SK-N-SH (cell line): ENCODE results near the gene PRKG1. TPM values are rescaled to one million over a fixed set of nuclear protein-coding genes. Genes with fewer than 3 reads are reported as not detected.

Experiments
- CTCF ChIA-PET: fragments of 300-600, 350-600 bp; formaldehyde crosslinking; extraction: SDS; loops from one replicate; lab custom pipeline; 2021; lab: Yijun Ruan, JAX
- POLR2A ChIA-PET: fragments of 350-600 bp; sonication (Branson Sonifier 250); formaldehyde crosslinking; extraction: SDS; loops from one replicate; lab custom pipeline; 2020; ENCODE audit warnings: antibody characterized with exemption, inconsistent platforms; lab: Yijun Ruan, JAX
- DNase-seq: peaks from one replicate; pipeline ENCODE4 v3.0.0; 2012
- H2AFZ ChIP-seq: fragments of 200-600 bp; sonication (generic); 2 replicates; pipeline ENCODE4 v1.8.1; 2016; ENCODE audit warnings: antibody characterized with exemption, mild to moderate bottlenecking, low read depth
- H3F3A ChIP-seq: fragments of 200-600 bp; sonication (generic); replicated peaks from 2 replicates; pipeline ENCODE3; 2016; ENCODE audit warnings: antibody characterized with exemption, mild to moderate bottlenecking; ENCODE audit not compliant: insufficient read depth
- H3K27ac ChIP-seq, 2 experiments: fragments of 200-500 bp in 1 of 2; fragments of 200-600 bp in 1 of 2; sonication (Bioruptor generic) in 1 of 2; sonication (generic), shearing (Covaris generic) in 1 of 2; 2 replicates each; pipeline versions ENCODE4 v1.5.1 to v1.6.1; 2014 to 2016; ENCODE audit warnings: low read depth in 2 of 2, inconsistent platforms in 1 of 2, low read length in 1 of 2, mild to moderate bottlenecking in 1 of 2, mixed read lengths in 1 of 2
- H3K27me3 ChIP-seq: fragments of 200-600 bp; sonication (generic), shearing (Covaris generic); 2 replicates; pipeline ENCODE4 v1.6.1; 2016; ENCODE audit warnings: mixed run types; ENCODE audit not compliant: insufficient read depth
- H3K36me3 ChIP-seq, 2 experiments: fragments of 200-500 bp in 1 of 2; fragments of 200-600 bp in 1 of 2; sonication (Bioruptor generic) in 1 of 2; sonication (generic) in 1 of 2; replicated peaks in 1 of 2; 2 replicates each; pipeline versions ENCODE3 to v1.5.1; 2014 to 2016; ENCODE audit warnings: low read length in 1 of 2, mild to moderate bottlenecking in 1 of 2; ENCODE audit not compliant: insufficient read depth in 2 of 2, control insufficient read depth in 1 of 2
- H3K4me1 ChIP-seq, 2 experiments: fragments of 200-500 bp in 1 of 2; fragments of 200-600 bp in 1 of 2; sonication (Bioruptor generic) in 1 of 2; sonication (generic), shearing (Covaris generic) in 1 of 2; 2 replicates each; pipeline versions ENCODE4 v1.5.1 to v1.6.1; 2014 to 2016; ENCODE audit warnings: low read depth in 1 of 2, low read length in 1 of 2, mixed run types in 1 of 2; ENCODE audit not compliant: insufficient read depth in 2 of 2, control insufficient read depth in 1 of 2
- H3K4me2 ChIP-seq: fragments of 200-600 bp; sonication (generic), shearing (Covaris generic); 2 replicates; pipeline ENCODE4 v1.6.1; 2017; ENCODE audit warnings: mixed run types
- H3K4me3 ChIP-seq, 2 experiments: fragments of 200-500 bp in 1 of 2; fragments of 200-600 bp in 1 of 2; sonication (Bioruptor generic) in 1 of 2; sonication (generic), shearing (Covaris generic) in 1 of 2; 2 replicates each; pipeline versions ENCODE4 v1.5.1 to v1.8.1; 2014 to 2016; ENCODE audit warnings: low read depth in 2 of 2, inconsistent platforms in 1 of 2, low read length in 1 of 2, mild to moderate bottlenecking in 1 of 2, mixed read lengths in 1 of 2, moderate library complexity in 1 of 2
- H3K79me2 ChIP-seq: fragments of 200-600 bp; sonication (generic); 2 replicates; pipeline ENCODE4 v1.8.1; 2017; ENCODE audit warnings: mild to moderate bottlenecking; ENCODE audit not compliant: insufficient read depth
- H3K9ac ChIP-seq: fragments of 200-600 bp; sonication (generic); 2 replicates; pipeline ENCODE4 v1.6.1; 2017; ENCODE audit warnings: mixed run types
- H3K9me2 ChIP-seq: fragments of 200-600 bp; sonication (generic); 2 replicates; pipeline ENCODE4 v1.6.1; 2017; ENCODE audit warnings: mixed run types
- H3K9me3 ChIP-seq: fragments of 200-600 bp; sonication (generic); 2 replicates; pipeline ENCODE4 v1.6.1; 2017; ENCODE audit warnings: mixed run types, mild to moderate bottlenecking, moderate library complexity
- H4K20me1 ChIP-seq: fragments of 200-600 bp; sonication (generic); 2 replicates; pipeline ENCODE4 v1.6.1; 2017; ENCODE audit warnings: mild to moderate bottlenecking, mixed run types; ENCODE audit not compliant: insufficient read depth
- CTCF ChIP-seq: fragments of 200-600 bp; sonication (generic); IDR thresholded peaks from 2 replicates; pipeline ENCODE4 v1.6.1; 2017; ENCODE audit warnings: antibody characterized with exemption, mild to moderate bottlenecking, moderate library complexity
- EP300 ChIP-seq, 2 experiments: IDR thresholded peaks; 2 replicates each; pipeline versions ENCODE4 v1.4.0 to v1.6.1; 2012; ENCODE audit warnings: borderline replicate concordance in 1 of 2, low read depth in 1 of 2, low read length in 1 of 2
- FOSL2 ChIP-seq: IDR thresholded peaks from 2 replicates; pipeline ENCODE4 v1.4.0; 2012; ENCODE audit warnings: low read depth, mild to moderate bottlenecking, moderate library complexity, borderline replicate concordance
- GABPA ChIP-seq: IDR thresholded peaks from 2 replicates; pipeline ENCODE4 v1.4.0; 2012; ENCODE audit warnings: low read depth, mild to moderate bottlenecking
- GATA2 ChIP-seq: sonication (generic); formaldehyde crosslinking; IDR thresholded peaks from 2 replicates; pipeline ENCODE4 v1.5.0; 2020; ENCODE audit warnings: mild to moderate bottlenecking, missing genetic modification reagents
- IRF3 ChIP-seq: fragments of 150-350 bp; IDR thresholded peaks from 2 replicates; pipeline ENCODE4 v1.6.1; 2016; ENCODE audit warnings: mild to moderate bottlenecking, low read depth, low read length
- JUND ChIP-seq: IDR thresholded peaks from 2 replicates; pipeline ENCODE4 v1.4.0; 2012
- MEF2A ChIP-seq: IDR thresholded peaks from 2 replicates; pipeline ENCODE4 v1.4.0; 2012; ENCODE audit warnings: low read depth, borderline replicate concordance
- RCOR1 ChIP-seq: fragments of 150-350 bp; IDR thresholded peaks from 2 replicates; pipeline ENCODE4 v1.6.1; 2017; ENCODE audit warnings: antibody characterized with exemption, low read length
- RFX5 ChIP-seq: IDR thresholded peaks from 2 replicates; pipeline ENCODE4 v1.6.1; 2012; ENCODE audit warnings: mild to moderate bottlenecking, improper control_type of control experiment, low read length
- SIN3A ChIP-seq: IDR thresholded peaks from 2 replicates; pipeline ENCODE4 v1.6.1; 2012; ENCODE audit warnings: low read depth, mild to moderate bottlenecking, low read length, moderate library complexity, borderline replicate concordance
- SMC3 ChIP-seq: IDR thresholded peaks from 2 replicates; pipeline ENCODE4 v1.6.1; 2012; ENCODE audit warnings: low read depth, low read length, improper control_type of control experiment
- TAF1 ChIP-seq: IDR thresholded peaks from 2 replicates; pipeline ENCODE4 v1.6.1; 2012; ENCODE audit warnings: low read depth, mild to moderate bottlenecking, low read length, moderate library complexity, borderline replicate concordance
- USF1 ChIP-seq: IDR thresholded peaks from 2 replicates; pipeline ENCODE4 v1.4.0; 2012; ENCODE audit warnings: low read depth, borderline replicate concordance
- YY1 ChIP-seq: IDR thresholded peaks from 2 replicates; pipeline ENCODE4 v1.4.0; 2012; ENCODE audit warnings: low read depth, mild to moderate bottlenecking
- WGBS: methylation state at CpG from one replicate; pipeline ENCODE4 v1.1.6; 2017; ENCODE audit warnings: low lambda C conversion rate; 5-methylcytosine and 5-hydroxymethylcytosine counted together
- polyA plus RNA-seq, 3 experiments: library from polyadenylated mRNA; depleted of rRNA; stranded (reverse); fragments of >200 nt; gene quantifications; 2 replicates each; pipeline ENCODE4 v1.2.3, GENCODE V29; 2012
- TF ChIP-seq, protein P1 (sequence below): IDR thresholded peaks from 2 replicates; pipeline ENCODE4; 2012

Gene PRKG1
- polyA plus RNA-seq, 1 of the 3 experiments (the other 2 are of a cell fraction): 4.1 TPM

- TF ChIP-seq IRF3: no peak
- TF ChIP-seq, protein P1, sequence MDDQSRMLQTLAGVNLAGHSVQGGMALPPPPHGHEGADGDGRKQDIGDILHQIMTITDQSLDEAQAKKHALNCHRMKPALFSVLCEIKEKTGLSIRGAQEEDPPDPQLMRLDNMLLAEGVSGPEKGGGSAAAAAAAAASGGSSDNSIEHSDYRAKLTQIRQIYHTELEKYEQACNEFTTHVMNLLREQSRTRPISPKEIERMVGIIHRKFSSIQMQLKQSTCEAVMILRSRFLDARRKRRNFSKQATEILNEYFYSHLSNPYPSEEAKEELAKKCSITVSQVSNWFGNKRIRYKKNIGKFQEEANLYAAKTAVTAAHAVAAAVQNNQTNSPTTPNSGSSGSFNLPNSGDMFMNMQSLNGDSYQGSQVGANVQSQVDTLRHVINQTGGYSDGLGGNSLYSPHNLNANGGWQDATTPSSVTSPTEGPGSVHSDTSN: no peak
- TF ChIP-seq JUND: no peak
- no peak for TF ChIP-seq FOSL2
- no peak for TF ChIP-seq TAF1
- no peak for TF ChIP-seq GABPA
- TF ChIP-seq CTCF: no peak
- TF ChIP-seq EP300 (IDR thresholded peaks at IDR 0.05; ENCODE audit: borderline replicate concordance in 1 of 2, low read depth in 1 of 2, low read length in 1 of 2): no peak
- TF ChIP-seq RCOR1: no peak
- no peak for TF ChIP-seq RFX5
- Histone ChIP-seq H3K79me2 (no peaks in the 10 kb centered on the region), H3K4me3 (no peak overlapping the region), H2AFZ (no peak overlapping the region), H3K9me2 (no peaks in the 10 kb centered on the region), H3K27me3 (no peaks in the 10 kb centered on the region), H3K4me2 (no peak overlapping the region), H3K27ac (no peak overlapping the region), H3F3A (peaks cover 4% of the 10 kb centered on the region), H3K9me3 (no peaks in the 10 kb centered on the region), H3K4me1 (no peaks in the 10 kb centered on the region), H3K9ac (no peak overlapping the region), H4K20me1 (no peaks in the 10 kb centered on the region), H3K36me3 (no peaks in the 10 kb centered on the region)
- 72% methylated on average over 3 of the region's 3 CpGs for WGBS
- DNase-seq: no peak
- POLR2A ChIA-PET: no interaction called here
- CTCF ChIA-PET: interaction anchor here (0.7 kb wide), 1 partner anchor 53 kb away, joined by 3 read pairs; no protein-coding TSS in a partner anchor
Observed at GRCh38 chr10:51117053-51117660, 42.9 kb downstream of the PRKG1 start.

- CTCF ChIA-PET: interaction anchor here (0.7 to 1.6 kb wide), 2 partner anchors 14 to 54 kb away, joined by 3 to 4 read pairs; no protein-coding TSS in a partner anchor
- WGBS: 78% methylated on average over 1 of the region's 1 CpG
Observed at GRCh38 chr10:51117794-51118193, 43.5 kb downstream of the PRKG1 start.

More at GRCh38 chr10:51117794-51118193, 43.5 kb downstream of the PRKG1 start:
- Histone ChIP-seq H4K20me1 (no peaks in the 10 kb centered on the region), H3K27me3 (no peaks in the 10 kb centered on the region), H3K9me2 (no peaks in the 10 kb centered on the region), H3K4me3 (no peak overlapping the region), H2AFZ (no peak overlapping the region), H3K79me2 (no peaks in the 10 kb centered on the region), H3K27ac (no peak overlapping the region), H3K9ac (no peak overlapping the region), H3K4me1 (no peaks in the 10 kb centered on the region), H3K36me3 (no peaks in the 10 kb centered on the region), H3F3A (peaks cover 4% of the 10 kb centered on the region), H3K9me3 (no peaks in the 10 kb centered on the region), H3K4me2 (no peak overlapping the region)
- no peak for DNase-seq
- TF ChIP-seq USF1 (no peak), GATA2 (CRISPR knock-in tag) (no peak), YY1 (no peak), MEF2A (no peak), GABPA (no peak), CTCF (no peak), SIN3A (no peak), SMC3 (no peak)
- TF ChIP-seq, protein P1: no peak
- POLR2A ChIA-PET: no interaction called here
